Ecto neural progenitor cell (in vitro differentiated cells): ENCODE results near the gene BEND5.

Experiments used
- DNase-seq: peaks from one replicate; pipeline ENCODE4 v3.0.0-alpha.2; 2018; ENCODE audit warnings: low spot score

BEND5 gene

DNA sequence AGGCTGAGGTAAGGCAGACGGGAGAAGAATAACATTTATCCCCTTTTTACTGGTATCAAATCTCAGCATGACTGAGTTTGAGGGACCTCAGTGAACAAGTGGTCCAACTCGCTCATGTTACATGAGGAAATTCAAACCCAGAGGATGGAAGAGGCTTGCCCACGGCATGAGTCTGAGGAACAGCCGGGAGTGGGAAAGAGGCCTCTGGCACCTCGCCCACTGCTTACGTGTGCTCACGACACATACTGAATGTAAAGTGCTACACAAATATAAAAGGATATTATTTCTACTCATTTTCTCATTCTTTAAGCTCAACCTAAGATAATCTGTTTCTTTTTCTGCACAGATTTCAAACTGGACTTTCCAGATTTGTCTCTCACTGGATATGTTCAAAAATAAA, 14.7 kb downstream of the BEND5 start:
- DNase-seq = no peak

DNA sequence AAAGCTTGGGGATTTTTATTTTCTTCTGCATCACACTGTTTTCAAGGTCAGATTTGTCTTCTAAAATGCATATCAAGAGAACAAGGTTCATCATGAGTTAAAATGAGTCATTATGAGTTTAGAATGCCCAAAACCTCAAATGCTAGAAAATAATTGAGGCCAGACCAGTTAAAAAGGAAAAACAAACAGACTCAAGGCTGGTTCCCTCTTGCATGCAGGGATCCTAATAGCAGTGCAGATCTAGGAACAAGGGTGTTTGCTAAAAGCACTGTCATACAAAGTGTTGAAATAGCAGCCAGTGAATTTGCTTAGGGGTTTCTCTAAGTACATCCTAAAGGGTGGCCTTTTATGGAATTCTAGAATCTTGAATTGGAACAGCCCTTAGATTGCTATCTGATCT, 15.3 kb downstream of the BEND5 start:
- DNase-seq = no peak

DNA sequence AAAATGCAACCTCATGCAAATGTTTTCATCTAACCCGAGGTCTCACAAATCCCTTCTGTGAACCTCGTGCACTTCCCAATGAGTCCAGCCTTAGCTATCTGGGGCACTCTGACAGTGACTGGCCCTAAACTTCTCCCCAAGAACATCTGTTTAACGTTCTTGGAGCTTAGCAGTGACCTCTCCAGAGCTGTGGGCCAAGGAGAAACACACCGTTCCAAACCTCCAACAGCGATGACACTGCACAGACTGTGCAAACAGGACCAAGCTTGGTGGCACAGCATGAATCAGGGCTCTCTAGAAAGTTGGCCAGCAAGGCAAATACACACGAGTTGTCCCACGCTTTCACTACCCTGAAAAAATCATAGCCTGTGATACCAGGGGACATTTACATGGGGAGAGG, 15.8 kb downstream of the BEND5 start:
- DNase-seq = no peak

GRCh38 chr1:48758976-48759375, 17.7 kb downstream of the BEND5 start:
- no peak for DNase-seq

DNA sequence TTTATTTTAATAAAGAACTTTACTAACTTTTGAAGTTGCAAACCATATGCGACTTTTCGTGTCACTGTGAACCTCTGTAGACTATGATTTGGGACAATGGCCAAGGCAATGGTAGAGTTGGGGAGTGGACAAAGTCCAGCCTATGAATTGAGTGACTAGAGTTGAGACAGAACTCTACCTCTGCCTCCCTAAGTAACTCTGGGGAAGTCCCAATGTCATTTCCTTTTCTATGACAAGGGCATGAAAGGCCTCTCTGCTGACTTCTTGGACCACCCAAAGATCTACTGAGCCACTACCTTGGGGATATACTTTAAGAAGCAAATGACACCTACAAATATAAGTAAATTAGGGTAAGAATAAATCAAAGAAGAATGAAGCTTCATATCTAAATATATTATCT, 19.3 kb downstream of the BEND5 start:
- no peak for DNase-seq

- no peak for DNase-seq
Measured at GRCh38 chr1:48756683-48757316, 19.9 kb downstream of the BEND5 start.

- DNase-seq = no peak
Measured at GRCh38 chr1:48753293-48753692, 23.4 kb downstream of the BEND5 start.

DNA sequence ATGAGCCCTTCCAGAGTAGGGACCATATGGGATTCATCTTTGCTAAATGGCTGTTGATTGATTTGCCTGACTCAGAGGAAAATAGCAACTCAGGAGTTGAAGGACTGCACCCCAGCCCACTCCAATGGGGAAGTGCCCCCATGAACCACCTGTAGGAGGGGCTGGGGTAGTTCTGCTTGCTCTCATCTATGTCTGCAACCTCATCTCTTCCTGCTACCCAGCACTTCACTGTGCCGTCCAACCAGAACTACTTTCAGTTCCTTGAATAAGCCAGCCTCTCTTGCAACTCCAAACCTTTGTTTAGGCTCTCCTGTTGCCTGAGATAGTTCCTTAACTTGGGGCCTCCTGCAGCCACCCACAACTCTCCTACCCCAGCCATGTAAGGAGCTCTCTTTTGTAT, 26.6 kb downstream of the BEND5 start:
- no peak for DNase-seq

DNA sequence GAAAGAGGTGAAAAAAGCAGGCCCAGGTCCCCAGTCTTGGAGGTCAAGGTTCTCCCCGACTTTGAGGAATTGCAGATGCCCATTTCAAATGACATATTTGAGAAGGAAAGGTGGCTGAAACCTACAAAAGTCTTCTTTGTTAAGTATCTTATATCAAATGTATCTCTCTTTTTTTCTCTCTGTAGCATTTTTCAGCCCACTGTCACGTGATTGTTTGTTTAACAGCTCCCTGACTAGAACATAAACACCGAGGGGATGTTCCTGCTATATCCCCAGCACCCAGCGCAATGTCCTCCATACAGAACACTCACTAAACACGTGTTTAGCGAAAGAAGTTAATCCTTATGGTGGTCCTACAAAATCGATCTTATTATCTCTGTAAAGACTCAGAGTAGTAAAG, 27.6 kb downstream of the BEND5 start:
- no peak for DNase-seq

DNA sequence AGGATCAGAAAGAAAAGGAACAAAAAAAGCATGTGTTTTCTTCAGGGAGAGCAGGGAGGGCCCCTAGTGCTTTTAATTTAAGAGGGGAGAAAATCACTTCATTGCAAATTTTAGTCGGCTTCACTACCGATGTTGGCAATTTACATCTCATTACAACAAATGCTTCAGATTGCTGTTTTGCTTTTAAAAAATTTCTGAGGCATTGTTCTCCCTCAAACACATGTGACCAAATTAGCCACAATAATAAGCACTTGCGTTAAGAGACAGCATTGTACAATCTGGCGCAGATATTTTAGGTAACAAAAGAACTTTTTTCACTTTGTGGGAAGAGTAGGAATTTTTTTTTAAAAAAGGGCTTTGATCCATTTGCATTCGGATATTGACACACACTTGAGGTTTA, 29.8 kb downstream of the BEND5 start:
- DNase-seq = no peak

- no peak for DNase-seq
Measured at GRCh38 chr1:48744032-48744431, 32.7 kb downstream of the BEND5 start.

DNA sequence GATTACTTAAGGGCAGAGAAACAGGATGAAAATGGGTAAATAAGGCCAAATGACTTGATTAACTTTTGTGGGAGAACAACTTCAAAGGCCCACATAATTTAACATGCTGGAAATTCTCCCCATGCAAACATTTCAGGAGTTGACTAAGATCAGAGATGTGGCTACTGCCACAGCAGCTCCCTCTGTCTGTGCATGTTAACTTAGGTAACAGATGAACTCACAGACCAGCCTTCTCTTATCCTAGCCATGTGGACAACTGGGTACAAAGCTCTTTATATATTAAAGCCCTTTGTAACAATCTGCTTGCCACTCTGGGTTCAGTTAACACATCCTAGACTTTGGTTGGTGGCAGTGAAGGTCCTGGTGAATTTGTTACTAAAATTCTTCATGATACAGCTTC, 33.2 kb downstream of the BEND5 start:
- DNase-seq = no peak

DNA sequence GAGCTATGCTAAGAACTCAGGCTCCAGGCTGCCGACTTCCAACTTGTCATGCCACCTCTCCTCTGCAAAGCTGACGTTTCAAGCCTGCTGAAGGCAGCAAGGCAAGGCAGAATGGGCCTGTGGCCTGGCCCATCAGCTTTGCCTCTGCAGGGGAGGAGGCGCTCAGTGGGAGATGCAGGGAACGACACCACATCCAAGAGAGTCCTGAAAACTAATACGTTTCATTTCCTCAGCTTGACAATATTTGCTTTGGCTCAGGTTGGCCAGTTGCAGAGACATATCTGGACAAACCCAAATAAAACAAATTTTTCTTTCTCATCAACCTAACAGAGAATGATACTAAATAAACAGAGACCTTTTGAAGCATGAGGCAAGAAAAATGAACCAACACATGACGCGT, 35.3 kb downstream of the BEND5 start:
- no peak for DNase-seq

- DNase-seq = no peak
Measured at GRCh38 chr1:48740621-48741020, 36.1 kb downstream of the BEND5 start.

GRCh38 chr1:48739091-48739490, 37.6 kb downstream of the BEND5 start:
- DNase-seq = no peak

DNA sequence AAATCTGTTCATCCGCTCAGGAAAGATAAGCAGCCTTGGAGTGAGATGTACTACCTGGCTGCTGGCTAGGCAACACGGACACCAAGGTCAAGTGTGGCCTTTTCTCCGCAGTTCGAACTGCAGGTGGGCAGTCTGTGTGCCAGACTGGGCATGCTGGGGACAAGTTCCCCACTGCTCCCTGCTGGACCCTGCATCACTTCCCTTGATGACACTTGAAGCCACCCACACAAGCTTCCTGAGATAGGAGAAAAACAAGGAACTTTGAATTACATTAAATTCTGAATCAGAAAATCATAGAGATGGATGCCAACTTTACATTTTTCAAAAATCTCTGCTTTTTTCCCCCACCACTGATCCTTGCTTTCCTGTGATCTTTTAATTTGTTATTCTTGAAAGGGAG, 38.3 kb downstream of the BEND5 start:
- no peak for DNase-seq

DNA sequence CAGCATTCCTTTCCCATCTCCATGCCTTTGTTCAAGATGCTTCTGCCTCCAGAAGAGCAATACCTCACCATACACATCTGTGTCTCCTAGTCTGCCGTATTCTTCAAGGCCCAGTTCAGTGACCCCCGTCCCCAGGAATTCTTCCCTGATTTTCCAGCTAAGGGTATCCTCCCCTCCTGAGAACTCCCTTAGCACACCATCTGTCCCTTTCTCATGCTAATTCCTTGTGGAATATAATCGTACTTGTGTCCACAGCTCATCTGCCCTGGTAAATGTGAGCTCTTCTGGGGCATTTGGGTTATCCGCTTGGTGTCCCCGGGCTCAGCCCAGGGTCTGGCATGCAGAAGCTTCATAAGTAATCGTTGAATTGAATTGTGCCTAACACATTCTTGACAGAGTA, 40.9 kb downstream of the BEND5 start:
- DNase-seq = no peak

DNA sequence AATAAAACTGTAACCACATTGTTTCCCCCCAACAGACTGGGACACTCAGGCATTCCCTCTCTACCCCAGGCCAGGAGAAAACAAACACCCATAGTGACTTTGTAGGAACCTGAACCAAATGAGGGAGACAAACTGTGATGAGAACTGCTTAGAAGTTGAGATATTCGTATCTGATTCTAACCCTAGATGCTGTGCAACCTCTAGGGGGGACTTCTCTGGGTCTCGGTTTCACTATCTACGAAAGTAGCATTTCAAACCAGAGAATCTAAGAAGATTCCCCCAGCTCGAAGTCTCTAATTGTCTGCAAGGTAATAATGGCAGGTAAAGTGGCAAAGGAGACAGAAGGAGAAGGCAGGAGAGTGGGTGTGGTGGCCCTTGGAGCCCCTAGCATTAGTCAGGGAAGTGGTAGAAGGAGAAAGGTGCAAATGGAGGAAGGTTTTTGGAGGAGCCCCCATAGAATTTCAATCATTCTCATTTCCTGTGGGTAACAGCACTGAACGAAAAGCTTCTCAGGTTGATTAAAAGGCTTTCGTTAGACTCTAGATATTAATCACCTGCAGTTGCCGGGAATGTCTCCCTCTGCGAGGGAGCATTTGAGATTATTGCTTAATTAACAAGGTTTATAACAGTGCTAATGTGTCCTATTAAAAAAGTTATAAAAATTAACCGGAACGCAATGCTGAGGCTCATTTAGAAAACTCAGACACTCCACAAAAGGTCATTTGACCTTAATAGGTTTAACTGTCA, 46.4 kb downstream of the BEND5 start:
- DNase-seq = no peak

GRCh38 chr1:48728584-48728983, 48.1 kb downstream of the BEND5 start:
- DNase-seq = no peak

DNA sequence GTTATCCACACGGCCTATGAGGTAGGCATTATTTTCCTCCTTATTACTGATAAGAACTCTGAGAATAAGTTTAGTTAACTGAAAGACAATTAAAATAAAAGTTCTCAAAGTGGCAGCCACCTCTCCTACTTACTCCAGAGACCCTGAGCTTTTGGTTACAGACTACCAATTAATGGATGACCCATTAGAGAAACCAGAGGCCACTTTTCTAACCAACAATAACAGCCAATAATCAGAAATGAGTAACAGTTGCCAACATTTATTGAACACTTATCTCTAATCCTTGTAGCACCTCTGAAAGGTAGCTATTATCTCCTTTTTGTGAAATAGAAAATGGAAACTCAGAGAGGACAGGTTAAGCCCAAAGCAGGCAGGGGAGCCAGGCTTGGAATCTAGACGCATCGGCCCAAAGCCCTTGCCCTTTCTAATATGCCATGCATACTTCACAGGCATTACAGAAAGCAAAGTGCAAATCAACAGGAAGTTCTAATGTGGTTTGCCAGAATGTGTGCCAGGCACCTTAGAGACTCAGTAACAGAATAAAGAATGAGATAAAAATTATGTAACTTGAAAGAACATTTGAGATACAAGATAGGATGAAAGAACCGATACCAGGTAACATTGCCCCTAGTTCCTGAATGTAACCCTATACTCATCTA, 50.0 kb downstream of the BEND5 start:
- no peak for DNase-seq

- DNase-seq = no peak
Measured at GRCh38 chr1:48726139-48726538, 50.6 kb downstream of the BEND5 start.

GRCh38 chr1:48725341-48726046, 51.2 kb downstream of the BEND5 start:
- no peak for DNase-seq

- no peak for DNase-seq
Measured at GRCh38 chr1:48720929-48721328, 55.8 kb downstream of the BEND5 start.
